DMS114 treated with DMSO at 0.1 percent for 48 hours (cell line): ENCODE data around the gene LRP3.

Source experiments
- DNase-seq: peaks from one replicate; lab custom pipeline; 2025; ENCODE audit not compliant: unreplicated experiment; lab: John Stamatoyannopoulos, UW

LRP3 gene

DNA sequence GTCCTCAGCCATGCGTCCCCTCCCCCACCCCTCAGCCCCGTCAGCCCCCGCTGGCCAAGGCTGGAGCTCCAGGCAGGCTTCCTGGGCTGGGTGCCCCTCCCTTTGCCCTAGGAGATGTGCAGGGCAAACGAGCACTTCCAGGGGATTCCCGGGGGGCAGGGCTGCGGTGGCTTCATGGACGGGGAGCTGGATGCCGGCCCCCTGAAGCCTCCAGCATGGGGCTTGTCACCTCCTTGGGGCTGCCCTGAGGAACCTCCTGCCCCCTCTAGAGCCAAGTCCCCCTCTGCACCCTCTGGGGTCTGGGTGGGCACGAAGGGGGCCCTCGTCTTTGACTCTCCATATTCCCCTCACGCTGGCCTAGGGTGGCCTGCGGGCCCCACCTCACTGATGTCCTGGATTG is 56.9 kb downstream of the LRP3 start:
- no peak for DNase-seq

DNA sequence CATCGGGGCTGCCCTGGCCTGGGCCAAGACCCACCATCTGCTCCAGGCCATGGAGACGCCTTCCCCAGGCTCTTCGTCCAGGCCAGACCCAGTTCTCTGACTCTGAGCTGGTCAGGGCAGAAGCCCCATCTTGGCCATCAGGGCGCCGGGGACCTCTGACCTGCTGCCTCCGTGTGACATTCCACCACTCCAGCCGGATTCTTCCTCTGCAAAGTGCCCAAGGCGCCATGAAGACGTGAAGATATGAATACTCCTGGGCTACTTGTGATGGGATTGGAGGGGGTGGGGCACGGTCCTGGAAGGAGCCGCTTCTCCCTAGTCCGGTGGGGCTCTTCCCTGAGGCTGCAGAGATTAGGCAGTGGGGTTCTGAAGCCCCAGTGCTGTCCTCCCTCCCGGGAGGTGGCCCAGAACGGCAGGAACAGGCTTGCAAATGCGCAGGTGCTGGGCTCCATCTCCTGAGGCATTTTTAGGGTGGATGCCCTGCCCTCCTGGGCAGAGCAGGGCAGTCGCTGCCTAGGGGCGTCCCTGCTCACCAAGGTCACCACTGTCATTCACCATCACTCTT is 57.5 kb downstream of the LRP3 start:
- DNase-seq: no peak

DNA sequence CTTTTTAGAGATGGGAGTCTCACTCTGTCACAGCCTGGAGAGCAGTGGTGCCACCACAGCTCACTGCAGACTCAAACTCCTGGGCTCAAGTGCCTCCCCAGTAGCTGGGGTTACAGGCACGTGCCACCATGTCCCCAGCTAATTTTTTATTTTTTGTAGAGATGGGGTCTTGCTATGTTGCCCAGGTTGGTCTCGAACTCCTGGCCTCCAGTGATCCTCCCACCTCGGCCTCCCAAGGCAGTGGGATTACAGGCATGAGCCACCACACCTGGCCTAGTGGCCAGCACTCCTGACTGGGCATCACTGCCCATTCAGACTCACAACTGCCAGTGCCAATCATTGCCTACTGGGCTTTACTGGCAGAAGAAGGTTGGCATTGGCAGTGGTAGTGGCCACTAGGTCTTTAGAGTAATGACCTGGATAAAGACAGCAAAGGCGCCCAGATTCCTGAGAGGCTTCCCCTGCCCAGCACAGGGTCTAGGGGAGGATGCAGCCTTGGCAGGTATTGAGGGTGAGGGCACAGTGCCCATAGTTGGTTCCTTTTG is 58.4 kb downstream of the LRP3 start:
- no peak for DNase-seq

DNA sequence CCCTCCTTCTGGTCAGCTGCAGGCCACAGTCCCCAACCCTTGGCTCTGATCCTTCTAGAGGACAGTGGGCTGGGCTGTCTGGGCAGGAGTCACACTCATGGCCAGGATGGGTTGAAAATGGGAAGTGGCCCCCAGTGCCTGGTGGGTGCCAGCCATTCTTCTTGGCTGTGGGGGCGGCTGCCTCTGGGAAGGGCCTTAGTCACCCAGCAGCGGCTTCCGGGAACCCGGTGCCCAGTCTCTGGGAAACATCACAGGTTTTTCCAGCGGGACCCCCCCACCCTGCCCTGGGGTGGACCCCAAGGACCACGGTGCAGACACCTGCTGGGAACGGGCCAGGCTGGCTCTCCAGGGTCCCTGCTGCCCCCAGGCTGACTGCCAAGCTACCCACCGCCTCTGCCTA is 58.8 kb downstream of the LRP3 start:
- DNase-seq: no peak

DNA sequence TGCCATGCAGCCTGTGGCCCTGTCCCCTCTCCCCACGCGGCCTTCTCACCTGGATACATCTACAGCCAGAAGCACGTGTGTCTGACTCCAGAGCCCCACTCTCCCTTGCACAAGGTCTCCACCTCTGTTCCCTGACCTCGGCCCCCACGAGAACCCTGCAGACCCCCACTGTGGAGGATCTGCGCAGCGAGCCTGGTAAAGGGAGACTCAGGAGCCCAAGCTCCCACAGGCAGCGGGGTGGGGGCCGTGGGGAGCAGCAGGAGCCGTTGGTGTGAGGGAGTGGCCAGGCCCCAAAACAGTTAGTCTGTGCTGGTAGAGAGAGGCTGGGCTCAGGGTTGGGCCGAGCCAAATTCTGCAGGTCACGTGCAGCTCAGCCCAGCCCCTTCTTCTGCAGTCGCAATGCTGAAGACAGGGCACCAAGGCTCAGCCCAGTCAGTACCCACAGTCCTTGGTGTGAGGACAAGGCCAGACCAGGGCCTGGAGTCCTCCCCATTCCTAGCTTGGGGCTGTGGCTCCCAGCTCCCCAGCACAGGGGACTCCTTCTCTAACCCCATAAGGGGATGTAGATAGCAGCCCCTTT is 60.2 kb downstream of the LRP3 start:
- no peak for DNase-seq

DNA sequence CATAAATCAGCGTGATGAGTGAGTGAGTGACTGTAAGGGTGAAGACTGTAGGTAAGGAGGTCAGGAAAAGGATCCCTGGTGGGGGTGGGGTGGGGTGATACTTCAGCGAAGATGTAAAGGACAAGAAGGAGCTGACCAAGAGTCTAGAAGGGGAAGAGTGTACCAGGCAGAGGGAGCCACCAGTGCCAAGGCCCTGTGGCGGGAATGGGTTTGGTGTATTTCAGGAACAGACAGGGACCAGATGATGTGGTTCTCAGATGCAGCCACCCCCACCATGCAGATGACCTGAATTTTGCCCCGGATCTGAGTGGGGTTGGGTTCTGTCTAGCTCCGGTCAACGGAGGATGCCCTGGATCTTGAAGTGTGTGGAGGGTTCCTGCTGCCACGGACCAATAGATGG is 61.7 kb downstream of the LRP3 start:
- no peak for DNase-seq

DNA sequence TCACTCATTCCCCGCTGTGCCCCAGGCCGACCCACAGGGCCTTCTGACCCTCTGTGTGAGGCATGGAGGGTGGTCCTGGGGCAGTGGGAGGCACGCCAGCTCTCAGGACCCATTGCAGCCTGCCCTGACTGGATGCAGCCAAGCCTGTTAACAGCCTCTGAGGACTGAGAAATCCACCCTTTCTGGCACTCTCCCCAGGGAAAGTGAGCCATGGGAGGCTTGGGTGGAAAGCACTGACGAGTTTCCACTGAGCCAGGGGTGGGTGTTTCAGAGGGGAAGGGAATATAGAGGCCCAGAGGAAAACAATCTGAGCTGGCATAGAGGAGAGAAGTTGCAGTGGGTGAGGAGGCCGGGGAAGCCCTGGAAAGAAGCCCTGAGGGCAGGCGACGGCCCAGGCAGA is 62.1 kb downstream of the LRP3 start:
- no peak for DNase-seq

DNA sequence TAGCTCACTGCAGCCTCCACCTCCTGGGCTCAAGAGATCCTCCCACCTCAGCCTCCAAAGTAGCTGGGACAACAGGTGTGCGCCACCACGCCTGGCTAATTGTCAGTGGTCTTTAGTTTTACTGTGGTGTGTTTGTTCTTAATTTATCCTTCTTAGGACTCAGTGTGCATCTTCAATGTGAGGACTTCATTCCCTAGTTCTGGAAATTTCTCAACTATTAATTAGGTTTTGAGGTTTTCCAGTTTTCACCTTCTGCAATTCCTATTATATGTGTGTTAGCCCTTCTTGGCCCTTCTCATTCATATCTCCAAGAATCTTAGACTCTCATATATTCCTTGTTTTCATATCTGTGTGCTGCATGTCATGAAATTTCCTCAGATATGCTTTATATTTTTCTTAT is 63.7 kb downstream of the LRP3 start:
- DNase-seq: no peak
